ENCODE measurements around the gene CYP19A1.

GRCh38 chr15:51192521-51193280 lies 145.7 kb downstream of the CYP19A1 start:
- no peak for TF ChIP-seq REST (IDR thresholded peaks at IDR 0.05; ENCODE audit: low read depth)
- no peak for TF ChIP-seq TAF1 (IDR thresholded peaks at IDR 0.05; ENCODE audit: low read depth)
- peak; percentile 68 for TF ChIP-seq RAD21 (IDR thresholded peaks at IDR 0.05; ENCODE audit: low read depth)
- TF ChIP-seq YY1 (IDR thresholded peaks at IDR 0.05; ENCODE audit: low read depth), result no peak
- no peak for TF ChIP-seq CREB1 (IDR thresholded peaks at IDR 0.05; ENCODE audit: low read depth)
- TF ChIP-seq EP300 (IDR thresholded peaks at IDR 0.05; ENCODE audit: borderline replicate concordance), result no peak
